Measurements from ENCODE around the gene RXRG. TPM values are rescaled to one million over a fixed set of nuclear protein-coding genes. Genes with fewer than 3 reads are reported as not detected.

RXRG gene
- total and polyA plus RNA-seq, 2 donors (not counting 1 experiment from before 2014, with no cell fraction given), result not detected

GRCh38 chr1:165431079-165431478 lies 13.8 kb downstream of the RXRG start:
- Histone ChIP-seq H3K27ac (ENCODE audit: low read length in 2 of 2) (no peak overlapping the region), H3K4me3 (ENCODE audit: control extremely low read depth in 1 of 5, extremely low read depth in 1 of 5, insufficient read depth in 1 of 5, low read depth in 2 of 5, low read length in 4 of 5) (no peak overlapping the region), H3K4me2 (replicated peaks; ENCODE audit: low read depth, low read length, poor library complexity, severe bottlenecking) (no peak overlapping the region), H3K4me1 (ENCODE audit: control insufficient read depth in 2 of 2, insufficient read depth in 2 of 2, low read length in 2 of 2) (no peaks in the 10 kb centered on the region), H3K9ac (ENCODE audit: low read length) (no peak overlapping the region), H2AFZ (ENCODE audit: insufficient read depth, low read depth, low read length, poor library complexity, severe bottlenecking) (no peak overlapping the region), H3K79me2 (ENCODE audit: control insufficient read depth, insufficient read depth, low read length) (no peaks in the 10 kb centered on the region), H3K27me3 (replicated peaks in 1 of 4; ENCODE audit: control extremely low read depth in 1 of 4, control insufficient read depth in 3 of 4, insufficient read depth in 4 of 4, low read length in 3 of 4) (peaks cover 0 to 4% (median 2%) of the 10 kb centered on the region in 4 experiments), H3K36me3 (replicated peaks in 1 of 2; ENCODE audit: control extremely low read depth in 1 of 2, control insufficient read depth in 1 of 2, extremely low read depth in 1 of 2, insufficient read depth in 2 of 2, low read length in 1 of 2) (no peaks in the 10 kb centered on the region), H4K20me1 (ENCODE audit: control insufficient read depth, insufficient read depth, low read length, poor library complexity, severe bottlenecking) (no peaks in the 10 kb centered on the region), H3K9me3 (ENCODE audit: control extremely low read depth in 1 of 3, control insufficient read depth in 2 of 3, insufficient read depth in 1 of 3, low read length in 2 of 3) (no peaks in the 10 kb centered on the region)
- intact Hi-C loops (cut with micrococcal nuclease), result no loop called here
- Mint-ChIP-seq H3K4me1 (no peaks in the 10 kb centered on the region), H3K9me3 (ENCODE audit: insufficient read depth) (no peaks in the 10 kb centered on the region), H3K27ac (no peak overlapping the region), H3K4me3 (no peak overlapping the region), H3K27me3 (peaks cover 26% of the 10 kb centered on the region)
- whole genome bisulfite sequencing (ENCODE audit: insufficient coverage), result 71% methylated on average over 4 of the region's 4 CpGs
- ChIA-PET CTCF (no interaction called here), POLR2A (no interaction called here)
- no peak for DNase-seq
- no peak for TF ChIP-seq EZH2 (IDR thresholded peaks at IDR 0.05; ENCODE audit: borderline replicate concordance, insufficient read depth, low read depth, low read length, poor library complexity, severe bottlenecking)
- no peak for TF ChIP-seq CTCF (IDR thresholded peaks at IDR 0.05)
- ATAC-seq (ENCODE audit: low read depth), result no peak

- H3K27me3 ChIP-seq (replicated peaks in 1 of 4; ENCODE audit: control extremely low read depth in 1 of 4, control insufficient read depth in 3 of 4, insufficient read depth in 4 of 4, low read length in 3 of 4), result peaks cover 0 to 7% (median 2%) of the 10 kb centered on the region in 4 experiments
- TF ChIP-seq CTCF (IDR thresholded peaks at IDR 0.05), result no peak
- no peak for TF ChIP-seq EZH2 (IDR thresholded peaks at IDR 0.05; ENCODE audit: borderline replicate concordance, insufficient read depth, low read depth, low read length, poor library complexity, severe bottlenecking)
- no peaks in the 10 kb centered on the region for H3K9me3 ChIP-seq (ENCODE audit: control extremely low read depth in 1 of 3, control insufficient read depth in 2 of 3, insufficient read depth in 1 of 3, low read length in 2 of 3)
- H3K36me3 ChIP-seq (replicated peaks in 1 of 2; ENCODE audit: control extremely low read depth in 1 of 2, control insufficient read depth in 1 of 2, extremely low read depth in 1 of 2, insufficient read depth in 2 of 2, low read length in 1 of 2), result no peaks in the 10 kb centered on the region
- peaks cover 11% of the 10 kb centered on the region for H3K4me1 Mint-ChIP-seq
- H3K79me2 ChIP-seq (ENCODE audit: control insufficient read depth, insufficient read depth, low read length), result no peaks in the 10 kb centered on the region
- no peak overlapping the region for H2AFZ ChIP-seq (ENCODE audit: insufficient read depth, low read depth, low read length, poor library complexity, severe bottlenecking)
- H3K27ac Mint-ChIP-seq, result no peak overlapping the region
- H3K27ac ChIP-seq (ENCODE audit: low read length in 2 of 2), result no peak overlapping the region
- CTCF ChIA-PET, result no interaction called here
- no peak for ATAC-seq (ENCODE audit: low read depth)
- intact Hi-C loops (cut with micrococcal nuclease), result no loop called here
- no peak overlapping the region for H3K9ac ChIP-seq (ENCODE audit: low read length)
- H3K4me2 ChIP-seq (replicated peaks; ENCODE audit: low read depth, low read length, poor library complexity, severe bottlenecking), result no peak overlapping the region
- no peaks in the 10 kb centered on the region for H3K9me3 Mint-ChIP-seq (ENCODE audit: insufficient read depth)
- POLR2A ChIA-PET, result no interaction called here
- no peaks in the 10 kb centered on the region for H4K20me1 ChIP-seq (ENCODE audit: control insufficient read depth, insufficient read depth, low read length, poor library complexity, severe bottlenecking)
- no peak overlapping the region for H3K4me3 Mint-ChIP-seq
- WGBS (ENCODE audit: insufficient coverage), result 100% methylated on average over 1 of the region's 2 CpGs
- H3K4me1 ChIP-seq (ENCODE audit: control insufficient read depth in 2 of 2, insufficient read depth in 2 of 2, low read length in 2 of 2), result peaks cover 0 to 7% of the 10 kb centered on the region in 2 donors
- H3K27me3 Mint-ChIP-seq, result peaks cover 26% of the 10 kb centered on the region
- DNase-seq, result no peak
- H3K4me3 ChIP-seq (ENCODE audit: control extremely low read depth in 1 of 5, extremely low read depth in 1 of 5, insufficient read depth in 1 of 5, low read depth in 2 of 5, low read length in 4 of 5), result no peak overlapping the region
Measured at GRCh38 chr1:165426745-165427144, 18.2 kb downstream of the RXRG start.

All from B cell (primary cell).